G401.6 (cell line): Measurements from ENCODE around the gene FABP1.

Source experiments
- FAIRE-seq: peaks from 2 replicates; lab custom pipeline; 2012; peaks lifted over from hg19 to GRCh38; lab: Jason Lieb, UNC

The FABP1 gene

DNA sequence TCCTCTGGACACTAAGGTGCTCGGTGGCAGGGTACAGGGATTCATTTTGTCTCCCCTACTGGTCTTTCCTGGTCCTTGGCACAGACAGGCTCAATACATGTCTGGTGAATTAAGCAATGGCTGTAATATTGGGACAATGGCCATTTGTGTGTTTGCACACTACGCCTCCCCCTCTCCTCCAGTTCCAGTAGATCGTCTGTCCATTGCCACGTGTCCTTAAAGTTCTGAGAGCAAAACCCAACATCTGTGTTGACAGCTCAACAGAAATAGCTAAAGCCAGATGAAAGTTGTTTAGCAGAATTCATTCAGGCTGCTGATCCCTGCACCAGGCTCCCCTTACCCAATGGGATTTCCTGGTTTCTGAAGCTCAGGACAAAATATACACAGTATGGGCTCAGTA lies 9.0 kb upstream of the FABP1 start:
- FAIRE-seq = no peak

GRCh38 chr2:88133875-88134274 lies 6.0 kb upstream of the FABP1 start:
- no peak for FAIRE-seq

DNA sequence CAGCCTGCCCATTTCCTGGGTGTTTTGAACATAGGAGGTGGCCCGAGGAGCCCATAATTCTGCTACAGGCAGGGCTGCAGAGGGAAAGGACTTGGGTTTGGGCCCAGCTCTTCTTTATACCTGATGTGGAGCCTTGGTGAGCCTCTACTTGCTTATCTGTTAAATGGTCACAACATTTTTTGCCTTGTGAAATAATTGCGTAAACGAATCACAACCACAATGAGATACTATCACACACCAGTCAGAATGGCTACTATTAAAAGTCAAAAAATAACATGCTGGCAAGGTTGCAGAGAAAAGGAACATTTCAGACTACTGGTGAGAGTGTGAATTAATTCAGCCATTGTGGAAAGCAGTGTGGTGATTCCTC lies 4.1 kb upstream of the FABP1 start:
- no peak for FAIRE-seq

DNA sequence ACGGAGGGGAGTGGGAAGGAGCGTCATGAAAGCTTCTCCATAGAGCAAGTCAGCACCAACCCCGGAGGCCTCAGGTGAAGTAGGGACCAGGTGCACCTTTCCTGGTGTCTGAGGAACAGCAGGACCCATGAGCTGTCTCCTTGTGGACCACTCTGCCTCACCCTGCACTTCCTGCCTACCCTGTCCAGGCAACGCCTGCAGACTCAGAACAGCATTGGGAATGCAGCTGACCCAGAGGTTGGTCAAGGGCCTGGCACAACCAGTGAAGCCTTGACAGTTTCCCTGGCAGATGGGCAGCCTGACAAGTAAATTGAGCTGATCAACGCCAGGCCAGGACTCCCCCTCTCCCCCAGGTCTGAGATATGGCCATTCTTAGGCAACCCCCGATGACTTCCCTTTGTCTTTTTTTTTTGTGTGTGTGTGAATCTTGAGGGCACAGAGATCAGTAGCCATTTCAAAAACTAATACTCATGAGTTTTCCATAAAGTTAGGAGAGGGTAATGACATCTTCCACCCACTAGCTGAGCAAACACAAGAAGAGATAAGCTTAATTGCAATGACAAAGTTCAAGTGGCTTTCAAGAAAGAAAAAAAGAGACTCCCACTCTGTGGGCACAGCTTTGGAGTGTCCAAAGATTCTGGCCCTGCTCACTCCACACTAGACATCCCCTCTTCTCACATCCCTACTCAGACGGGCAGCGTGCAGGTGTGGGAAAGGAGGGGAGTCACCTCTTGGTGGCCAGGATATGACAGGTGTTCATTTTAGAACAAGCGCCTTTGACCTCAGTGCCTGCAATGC lies 3.5 kb upstream of the FABP1 start:
- FAIRE-seq = no peak

GRCh38 chr2:88129313-88129959 lies 1.6 kb upstream of the FABP1 start:
- no peak for FAIRE-seq

DNA sequence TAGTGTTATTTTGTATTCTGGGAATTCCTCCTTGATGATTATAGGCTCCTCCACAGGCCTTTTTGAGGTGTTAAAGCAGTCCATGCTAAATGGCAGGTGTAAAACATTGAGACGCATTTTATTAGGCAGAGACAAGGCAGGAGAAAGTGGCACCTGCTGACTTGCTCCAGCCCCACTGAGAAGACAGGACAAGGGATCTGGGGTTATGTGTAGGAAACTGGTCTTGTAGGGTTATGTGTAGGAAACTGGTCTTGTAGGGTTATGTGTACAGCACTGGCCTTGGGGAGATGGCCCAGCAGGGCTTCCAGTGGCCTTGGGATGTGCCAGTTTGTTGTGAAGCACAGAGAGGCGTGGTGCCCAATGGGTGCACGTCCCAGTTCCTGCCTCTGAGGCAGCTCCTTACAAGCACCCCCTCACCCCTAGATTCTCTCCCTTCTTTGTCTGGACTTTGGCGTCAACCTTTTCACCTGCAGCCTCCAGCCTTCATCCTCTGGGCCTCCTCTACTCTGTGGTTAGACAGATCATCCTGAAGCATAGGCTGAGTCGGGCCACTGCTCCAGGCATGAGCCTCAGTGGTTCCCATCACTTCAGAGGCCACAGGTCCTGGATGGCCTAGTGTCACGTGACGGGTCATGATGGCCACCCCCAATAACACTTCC lies 921 bp upstream of the FABP1 start:
- no peak for FAIRE-seq

GRCh38 chr2:88127638-88127887 lies 299 bp downstream of the FABP1 start:
- no peak for FAIRE-seq

- no peak for FAIRE-seq
Observed at GRCh38 chr2:88126772-88127637, 857 bp downstream of the FABP1 start.

- FAIRE-seq = no peak
Observed at GRCh38 chr2:88125924-88126771, 1.7 kb downstream of the FABP1 start.

GRCh38 chr2:88125344-88125923 lies 2.4 kb downstream of the FABP1 start:
- no peak for FAIRE-seq

DNA sequence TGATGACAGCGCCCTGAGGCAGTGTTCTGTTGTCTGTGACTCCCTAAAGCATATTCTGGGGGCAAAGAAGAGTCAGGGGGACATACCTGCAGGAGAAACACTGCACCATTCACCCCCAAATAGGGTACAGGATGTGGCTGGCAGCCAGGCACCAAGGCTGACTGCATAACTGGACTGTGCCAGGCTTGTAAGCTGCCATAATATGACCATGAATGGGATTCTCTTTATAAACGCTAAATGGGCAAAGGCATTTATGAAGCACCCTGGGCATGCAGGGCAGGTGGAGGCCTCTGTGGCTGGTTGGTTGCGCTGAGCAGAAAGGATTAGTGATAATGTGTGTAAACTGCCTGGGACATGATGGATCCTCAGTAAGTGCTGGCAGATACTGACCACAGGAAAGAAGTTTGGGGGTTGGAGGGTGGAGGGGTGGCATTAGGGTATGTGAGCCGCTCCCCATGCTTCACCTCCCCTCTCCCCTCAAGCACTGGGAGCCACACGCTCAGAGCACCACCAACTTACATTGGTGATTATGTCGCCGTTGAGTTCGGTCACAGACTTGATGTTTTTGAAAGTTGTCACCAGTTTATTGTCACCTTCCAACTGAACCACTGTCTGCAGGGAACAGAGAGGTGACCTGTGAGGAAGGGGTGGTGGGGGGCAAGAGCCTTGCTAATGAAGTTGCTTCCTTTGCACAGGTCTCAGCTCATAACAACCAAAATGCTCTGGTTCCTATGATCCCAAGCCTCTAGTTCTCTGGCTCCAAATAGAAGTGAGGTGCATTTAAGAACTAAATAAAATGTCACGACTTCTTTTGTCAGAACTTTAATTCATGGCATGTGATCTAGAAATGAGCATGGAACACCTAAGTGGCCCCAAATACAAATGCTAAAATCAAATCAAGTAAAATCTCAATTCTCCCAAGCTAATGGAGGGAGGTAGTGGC lies 3.6 kb downstream of the FABP1 start:
- FAIRE-seq = no peak

GRCh38 chr2:88123164-88123974 lies 4.5 kb downstream of the FABP1 start:
- no peak for FAIRE-seq

GRCh38 chr2:88122141-88122884 lies 5.5 kb downstream of the FABP1 start:
- FAIRE-seq = no peak

- FAIRE-seq = no peak
Observed at GRCh38 chr2:88121678-88122077, 6.2 kb downstream of the FABP1 start.

DNA sequence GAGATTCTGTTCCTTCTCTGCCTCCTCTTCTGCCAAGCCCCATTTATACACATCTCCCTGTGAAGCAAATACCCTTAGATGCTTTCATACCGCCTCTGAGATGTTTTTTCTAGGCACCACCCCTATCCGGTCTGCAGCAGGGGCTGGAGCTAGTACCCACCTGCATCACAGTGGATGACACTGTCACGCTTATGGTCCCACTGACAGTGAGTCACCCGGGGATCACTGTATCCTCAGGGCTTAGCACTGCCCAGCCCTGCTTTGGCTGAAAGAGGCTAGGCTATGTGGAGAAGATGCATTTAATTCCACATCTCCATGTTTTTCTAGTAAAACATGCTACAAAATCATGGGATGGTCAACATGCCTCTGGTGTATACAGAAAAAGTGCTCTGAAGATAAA lies 9.9 kb downstream of the FABP1 start:
- FAIRE-seq = no peak

DNA sequence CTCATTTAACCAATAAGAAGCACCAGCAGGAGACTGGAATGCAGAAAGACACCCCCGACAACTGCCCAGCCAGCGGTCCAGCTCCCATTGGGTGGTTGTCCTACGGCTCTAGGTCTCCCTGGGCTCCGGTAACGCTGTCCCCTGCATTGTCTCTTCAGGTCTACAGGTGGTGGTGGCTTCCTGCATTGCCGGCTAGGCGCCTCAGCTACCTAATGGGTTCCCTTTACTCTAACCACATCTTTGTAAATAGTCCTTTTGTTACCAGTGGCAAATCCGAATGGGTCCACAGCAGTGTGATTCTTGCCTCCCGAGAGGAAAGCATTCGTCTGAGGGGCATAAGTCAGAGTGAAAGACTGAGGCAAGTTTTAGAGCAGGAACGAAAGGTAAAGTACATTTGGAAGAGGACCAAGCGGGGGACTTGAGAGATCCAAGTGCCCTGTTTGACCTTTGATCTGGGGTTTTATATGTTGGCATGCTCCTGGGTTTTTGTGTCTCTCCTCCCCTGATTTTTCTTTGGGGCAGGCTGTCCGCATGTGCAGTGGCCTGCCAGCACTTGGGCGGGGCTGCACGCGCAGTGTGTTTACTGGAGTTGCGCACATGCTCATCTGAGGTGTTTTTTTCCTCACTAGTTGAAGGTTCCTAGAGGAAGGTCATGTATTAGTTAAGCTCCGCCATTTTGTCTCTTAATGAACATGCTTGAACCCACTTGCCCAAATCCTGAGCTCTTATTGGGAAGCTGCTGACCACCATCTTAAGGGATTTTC lies 11.0 kb downstream of the FABP1 start:
- no peak for FAIRE-seq

DNA sequence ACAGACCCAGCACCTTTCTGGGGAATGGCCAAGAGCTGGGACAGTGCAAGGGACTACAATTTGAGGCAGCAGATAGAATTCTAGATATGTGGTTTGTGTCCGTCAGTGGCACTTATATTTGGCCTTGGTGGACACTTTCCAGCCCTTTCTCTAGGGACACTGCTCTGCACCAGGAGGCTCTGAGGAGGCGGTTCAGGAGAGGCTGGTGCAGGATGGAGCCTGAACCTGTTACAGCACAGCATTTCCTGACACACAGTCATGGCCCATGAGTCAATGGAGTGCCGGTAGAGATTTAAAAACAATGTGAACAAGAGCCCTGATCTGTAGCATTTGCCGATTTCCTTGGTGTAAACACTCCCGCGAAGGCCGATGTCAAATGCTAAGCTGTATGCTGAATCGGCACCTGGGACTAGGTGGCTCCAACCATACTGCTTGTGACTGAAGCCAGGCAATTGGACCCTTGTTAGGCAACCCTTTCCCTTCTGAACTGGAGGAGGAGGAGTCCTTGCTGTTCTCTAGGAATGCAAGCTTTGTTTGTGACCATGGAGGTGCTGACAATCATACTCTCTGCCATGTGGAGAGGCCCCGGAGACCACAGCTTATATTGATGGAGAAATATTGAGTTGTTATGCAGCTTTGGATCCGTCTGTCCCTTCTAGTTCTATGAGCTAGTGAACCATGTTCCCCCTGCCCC lies 11.9 kb downstream of the FABP1 start:
- no peak for FAIRE-seq
